GM12892 (cell line): ENCODE data around the gene RAVER2.

ENCODE experiments used
- POLR2A ChIP-seq: IDR thresholded peaks from 2 replicates; pipeline ENCODE4 v1.6.1; 2011; ENCODE audit warnings: low read depth, low read length, control low read depth
- POLR2AphosphoS5 ChIP-seq: IDR thresholded peaks from 2 replicates; pipeline ENCODE4 v1.6.1; 2011; ENCODE audit warnings: low read depth, low read length, control low read depth

- TF ChIP-seq POLR2AphosphoS5 (no peak), POLR2A (no peak)
Observed at GRCh38 chr1:64839261-64839660, 94.4 kb downstream of the RAVER2 start.
